ENCODE data around the gene TRPM8.

DNA sequence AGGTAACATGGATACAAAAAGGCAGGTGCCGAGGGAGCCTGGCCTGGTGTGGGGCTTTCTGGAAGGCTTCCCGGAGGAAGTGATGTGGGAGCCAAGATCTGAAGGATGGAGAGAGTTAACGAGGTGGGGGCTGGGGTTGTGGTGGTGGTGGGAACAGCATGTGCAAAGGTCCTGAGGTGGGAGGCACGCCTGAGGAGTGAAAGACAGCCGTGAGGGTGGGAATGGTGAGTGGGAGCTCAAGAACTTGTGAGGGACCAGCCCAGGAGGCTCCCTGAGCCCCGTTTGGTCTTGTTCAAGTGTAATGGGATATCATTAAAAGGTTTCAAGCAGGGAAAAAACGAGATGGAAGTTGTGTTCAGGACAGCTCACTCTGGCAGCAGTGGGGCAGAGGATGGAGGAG lies 35.2 kb downstream of the TRPM8 start:
- TF ChIP-seq, protein P1, sequence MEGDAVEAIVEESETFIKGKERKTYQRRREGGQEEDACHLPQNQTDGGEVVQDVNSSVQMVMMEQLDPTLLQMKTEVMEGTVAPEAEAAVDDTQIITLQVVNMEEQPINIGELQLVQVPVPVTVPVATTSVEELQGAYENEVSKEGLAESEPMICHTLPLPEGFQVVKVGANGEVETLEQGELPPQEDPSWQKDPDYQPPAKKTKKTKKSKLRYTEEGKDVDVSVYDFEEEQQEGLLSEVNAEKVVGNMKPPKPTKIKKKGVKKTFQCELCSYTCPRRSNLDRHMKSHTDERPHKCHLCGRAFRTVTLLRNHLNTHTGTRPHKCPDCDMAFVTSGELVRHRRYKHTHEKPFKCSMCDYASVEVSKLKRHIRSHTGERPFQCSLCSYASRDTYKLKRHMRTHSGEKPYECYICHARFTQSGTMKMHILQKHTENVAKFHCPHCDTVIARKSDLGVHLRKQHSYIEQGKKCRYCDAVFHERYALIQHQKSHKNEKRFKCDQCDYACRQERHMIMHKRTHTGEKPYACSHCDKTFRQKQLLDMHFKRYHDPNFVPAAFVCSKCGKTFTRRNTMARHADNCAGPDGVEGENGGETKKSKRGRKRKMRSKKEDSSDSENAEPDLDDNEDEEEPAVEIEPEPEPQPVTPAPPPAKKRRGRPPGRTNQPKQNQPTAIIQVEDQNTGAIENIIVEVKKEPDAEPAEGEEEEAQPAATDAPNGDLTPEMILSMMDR (IDR thresholded peaks at IDR 0.05) = no peak
- no peak for TF ChIP-seq POLR2A (IDR thresholded peaks at IDR 0.05)
- no peak for TF ChIP-seq POLR2AphosphoS5 (IDR thresholded peaks at IDR 0.05)
- no peak for TF ChIP-seq EP300 (IDR thresholded peaks at IDR 0.05)

Data from sigmoid colon (tissue), 4 donors.